Calu3 (cell line): ENCODE data around the gene ORAI3. TPM values are rescaled to one million over a fixed set of nuclear protein-coding genes. Genes with fewer than 3 reads are reported as not detected.

Source experiments
- BruUV-seq: library from RNA; stranded (reverse); fragments of 400-500 nt; replicated peaks from 2 replicates; lab custom pipeline; 2021; lab: Mats Ljungman, UMichigan
- CTCF ChIA-PET: fragments of 300-600 bp; sonication (Branson Sonifier 250); formaldehyde crosslinking; loops from one replicate; lab custom pipeline; 2022; ENCODE audit warnings: antibody characterized with exemption; lab: Charles Lee
- DNase-seq: peaks from one replicate; pipeline ENCODE4 v3.0.0; 2022
- H3K27ac Mint-ChIP-seq: one replicate; pipeline ENCODE4 v1.8.0; 2022; ENCODE audit warnings: mixed read lengths; ENCODE audit not compliant: unreplicated experiment
- H3K27me3 Mint-ChIP-seq: one replicate; pipeline ENCODE4 v1.8.0; 2022; ENCODE audit warnings: mixed read lengths; ENCODE audit not compliant: unreplicated experiment
- H3K36me3 Mint-ChIP-seq: one replicate; pipeline ENCODE4 v1.8.0; 2022; ENCODE audit warnings: mild to moderate bottlenecking, moderate library complexity, mixed read lengths; ENCODE audit not compliant: insufficient read depth, unreplicated experiment
- H3K4me1 Mint-ChIP-seq: one replicate; pipeline ENCODE4 v1.8.0; 2022; ENCODE audit warnings: mild to moderate bottlenecking, low read depth, mixed read lengths; ENCODE audit not compliant: unreplicated experiment
- H3K4me3 Mint-ChIP-seq: one replicate; pipeline ENCODE4 v1.8.0; 2022; ENCODE audit warnings: mild to moderate bottlenecking, low read depth, moderate library complexity, mixed read lengths; ENCODE audit not compliant: unreplicated experiment
- H3K9me3 Mint-ChIP-seq: one replicate; pipeline ENCODE4 v1.8.0; 2022; ENCODE audit warnings: low read depth, mixed read lengths; ENCODE audit not compliant: unreplicated experiment
- intact Hi-C: fragments of 100-400 bp; cut with micrococcal nuclease; formaldehyde crosslinking; loops from one replicate; pipeline ENCODE4 v1.10.0; 2022; ENCODE audit not compliant: unreplicated experiment
- total RNA-seq: library from RNA; stranded (reverse); gene quantifications from 2 replicates; pipeline ENCODE4 v1.2.3, GENCODE V29; 2022
- TF ChIP-seq, protein P1 (sequence below): fragments of 200-600 bp; IDR thresholded peaks from one replicate; pipeline ENCODE4 v1.8.0; 2022; ENCODE audit warnings: antibody characterized with exemption; ENCODE audit not compliant: unreplicated experiment

The ORAI3 gene
- total RNA-seq, 1 experiment from 2014 or later: 14.7 TPM

DNA sequence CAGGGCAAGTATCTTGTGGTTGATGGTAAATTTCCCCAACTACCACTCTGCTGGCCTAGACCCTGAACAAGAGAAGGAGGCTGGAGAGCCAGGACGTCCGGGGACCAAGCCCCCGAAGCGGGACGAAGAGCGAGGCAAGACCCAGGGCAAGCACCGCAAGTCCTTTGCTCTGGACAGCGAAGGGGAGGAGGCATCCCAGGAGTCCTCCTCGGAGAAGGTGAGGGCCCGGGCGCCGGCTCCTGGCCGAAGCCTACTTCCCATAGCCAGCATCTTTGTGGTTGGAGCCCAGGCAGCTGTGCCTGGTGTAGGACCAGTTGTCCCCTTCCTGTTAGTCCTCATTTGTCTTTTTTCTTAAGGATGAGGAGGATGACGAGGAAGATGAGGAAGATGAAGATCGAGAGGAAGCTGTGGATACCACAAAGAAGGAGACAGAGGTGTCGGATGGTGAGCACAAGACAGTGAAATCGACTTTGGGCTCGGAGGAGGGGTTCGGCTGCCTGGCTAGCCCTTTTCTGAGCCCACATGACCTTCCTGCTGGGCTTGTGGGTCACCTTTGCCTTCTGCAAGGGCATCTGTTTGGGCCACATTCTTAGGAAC lies 20.5 kb downstream of the ORAI3 start:
- CTCF ChIA-PET: interaction anchor here (0.9 to 1.1 kb wide), 2 partner anchors 11 to 13 kb away, joined by 3 read pairs; no protein-coding TSS in a partner anchor
- no peak overlapping the region for H3K27ac Mint-ChIP-seq
- no peaks in the 10 kb centered on the region for H3K9me3 Mint-ChIP-seq
- no peak overlapping the region for H3K4me3 Mint-ChIP-seq
- intact Hi-C loops: no loop called here
- no TSS peak for BruUV-seq
- no peaks in the 10 kb centered on the region for H3K27me3 Mint-ChIP-seq
- TF ChIP-seq, protein P1, sequence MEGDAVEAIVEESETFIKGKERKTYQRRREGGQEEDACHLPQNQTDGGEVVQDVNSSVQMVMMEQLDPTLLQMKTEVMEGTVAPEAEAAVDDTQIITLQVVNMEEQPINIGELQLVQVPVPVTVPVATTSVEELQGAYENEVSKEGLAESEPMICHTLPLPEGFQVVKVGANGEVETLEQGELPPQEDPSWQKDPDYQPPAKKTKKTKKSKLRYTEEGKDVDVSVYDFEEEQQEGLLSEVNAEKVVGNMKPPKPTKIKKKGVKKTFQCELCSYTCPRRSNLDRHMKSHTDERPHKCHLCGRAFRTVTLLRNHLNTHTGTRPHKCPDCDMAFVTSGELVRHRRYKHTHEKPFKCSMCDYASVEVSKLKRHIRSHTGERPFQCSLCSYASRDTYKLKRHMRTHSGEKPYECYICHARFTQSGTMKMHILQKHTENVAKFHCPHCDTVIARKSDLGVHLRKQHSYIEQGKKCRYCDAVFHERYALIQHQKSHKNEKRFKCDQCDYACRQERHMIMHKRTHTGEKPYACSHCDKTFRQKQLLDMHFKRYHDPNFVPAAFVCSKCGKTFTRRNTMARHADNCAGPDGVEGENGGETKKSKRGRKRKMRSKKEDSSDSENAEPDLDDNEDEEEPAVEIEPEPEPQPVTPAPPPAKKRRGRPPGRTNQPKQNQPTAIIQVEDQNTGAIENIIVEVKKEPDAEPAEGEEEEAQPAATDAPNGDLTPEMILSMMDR: no peak
- H3K4me1 Mint-ChIP-seq: no peaks in the 10 kb centered on the region
- DNase-seq: no peak
- peaks cover 84% of the 10 kb centered on the region for H3K36me3 Mint-ChIP-seq

DNA sequence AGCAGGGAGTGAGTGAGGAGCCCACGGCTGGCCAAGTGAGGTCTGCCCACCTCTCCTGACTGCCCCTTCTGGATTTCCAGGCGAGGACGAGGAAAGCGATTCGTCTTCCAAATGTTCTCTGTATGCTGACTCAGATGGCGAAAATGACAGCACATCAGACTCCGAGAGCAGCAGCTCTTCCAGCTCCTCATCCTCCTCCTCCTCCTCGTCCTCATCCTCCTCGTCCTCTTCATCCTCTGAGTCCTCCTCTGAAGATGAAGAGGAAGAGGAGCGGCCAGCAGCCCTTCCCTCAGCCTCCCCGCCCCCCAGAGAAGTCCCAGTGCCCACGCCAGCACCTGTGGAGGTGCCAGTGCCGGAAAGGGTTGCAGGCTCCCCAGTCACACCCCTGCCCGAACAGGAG lies 22.4 kb downstream of the ORAI3 start:
- no TSS peak for BruUV-seq
- no peaks in the 10 kb centered on the region for H3K4me1 Mint-ChIP-seq
- TF ChIP-seq, protein P1: no peak
- H3K36me3 Mint-ChIP-seq: peaks cover 79% of the 10 kb centered on the region
- no peak overlapping the region for H3K4me3 Mint-ChIP-seq
- no peaks in the 10 kb centered on the region for H3K9me3 Mint-ChIP-seq
- CTCF ChIA-PET: interaction anchor here (0.6 kb wide), 1 partner anchor 197 kb away, joined by 3 read pairs; no protein-coding TSS in a partner anchor
- H3K27me3 Mint-ChIP-seq: no peaks in the 10 kb centered on the region
- DNase-seq: no peak
- H3K27ac Mint-ChIP-seq: no peak overlapping the region
- intact Hi-C loops: no loop called here

DNA sequence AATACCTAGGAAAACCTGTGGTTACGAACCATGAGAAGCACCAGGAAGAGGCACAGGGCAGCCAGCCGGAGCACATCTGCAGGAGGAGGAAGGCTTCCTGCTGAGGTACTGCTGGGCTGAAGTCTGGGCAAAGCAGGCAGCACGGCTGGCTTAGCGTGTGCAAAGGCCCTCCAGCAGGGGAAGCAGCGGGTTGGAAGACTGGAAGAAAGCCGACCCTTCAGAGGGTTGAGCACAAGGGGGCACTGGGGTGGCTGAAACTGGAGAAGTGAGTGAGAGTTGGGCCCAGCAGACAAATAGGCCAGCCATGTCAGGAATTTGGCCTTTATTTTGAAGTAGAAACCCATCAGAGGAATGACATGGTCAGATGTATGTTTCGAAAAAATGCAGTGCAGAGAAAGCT lies 24.0 kb downstream of the ORAI3 start:
- TF ChIP-seq, protein P1: no peak
- CTCF ChIA-PET: no interaction called here
- no peaks in the 10 kb centered on the region for H3K9me3 Mint-ChIP-seq
- H3K27me3 Mint-ChIP-seq: no peaks in the 10 kb centered on the region
- no peak overlapping the region for H3K4me3 Mint-ChIP-seq
- H3K4me1 Mint-ChIP-seq: no peaks in the 10 kb centered on the region
- no peak for DNase-seq
- peaks cover 71% of the 10 kb centered on the region for H3K36me3 Mint-ChIP-seq
- intact Hi-C loops: no loop called here
- BruUV-seq: no TSS peak
- H3K27ac Mint-ChIP-seq: no peak overlapping the region

DNA sequence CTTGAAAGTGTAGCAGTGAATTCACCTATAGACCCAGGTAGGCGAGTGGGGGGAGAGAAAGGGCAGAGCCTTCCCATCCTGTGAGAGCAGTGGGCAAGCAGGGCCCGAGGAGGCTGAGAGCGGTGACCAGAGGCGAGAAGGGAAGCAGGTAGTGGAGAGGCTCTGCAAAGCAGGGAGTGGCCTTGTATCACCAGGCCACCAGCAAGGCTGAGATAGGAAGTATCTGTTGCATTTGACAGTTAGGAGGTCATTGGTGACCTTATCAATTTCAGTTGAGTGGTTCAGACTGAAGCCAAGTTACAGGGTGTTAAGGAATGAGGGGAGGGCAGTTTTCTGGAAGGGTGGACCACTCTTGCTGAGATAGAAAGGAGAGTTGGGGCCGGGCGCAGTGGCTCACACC lies 25.5 kb downstream of the ORAI3 start:
- Mint-ChIP-seq H3K4me1 (no peaks in the 10 kb centered on the region), H3K27ac (no peak overlapping the region), H3K27me3 (no peaks in the 10 kb centered on the region), H3K9me3 (no peaks in the 10 kb centered on the region), H3K36me3 (peaks cover 71% of the 10 kb centered on the region), H3K4me3 (no peak overlapping the region)
- CTCF ChIA-PET: no interaction called here
- TF ChIP-seq, protein P1: no peak
- intact Hi-C loops: no loop called here
- BruUV-seq: no TSS peak
- DNase-seq: no peak
